ENCODE results near the gene PLEKHA4. TPM values are rescaled to one million over a fixed set of nuclear protein-coding genes. Genes with fewer than 3 reads are reported as not detected.

The PLEKHA4 gene
- total and polyA plus RNA-seq, 9 of the 15 experiments (the other 6 are each of a cell fraction or from before 2014, with no cell fraction given): 0.07 to 30.8 (median 11.4) TPM

GRCh38 chr19:48876043-48876981 lies 7.9 kb upstream of the PLEKHA4 start (continued):
- TF ChIP-seq KDM5B (IDR thresholded peaks at IDR 0.05; ENCODE audit: insufficient replicate concordance, low read depth, low read length): peak; percentile 76
- TF ChIP-seq RCOR1 (IDR thresholded peaks at IDR 0.05; ENCODE audit: borderline replicate concordance in 1 of 2, low read depth in 2 of 2, low read length in 2 of 2): peak in 1 of 2 experiments; percentile 68; a peak in 3 of 4 replicates
- TF ChIP-seq HNRNPLL (IDR thresholded peaks at IDR 0.05; ENCODE audit: low read depth, low read length, poor library complexity, severe bottlenecking): peak; percentile 42
- TF ChIP-seq TAL1 (IDR thresholded peaks at IDR 0.05): peak; percentile 85
- peak; percentile 54 to 61; a peak in 3 of 4 replicates for TF ChIP-seq TBL1XR1 (IDR thresholded peaks at IDR 0.05; ENCODE audit: low read length in 2 of 2)
- TF ChIP-seq BCOR (IDR thresholded peaks at IDR 0.05): peak; percentile 87
- 0 out of 2 replicates have a peak, but pooled peaks have one; percentile 8 for TF ChIP-seq SMARCA5 (IDR thresholded peaks at IDR 0.05)
- peak; percentile 70 for TF ChIP-seq MITF (IDR thresholded peaks at IDR 0.05)
- 0 out of 2 replicates have a peak, but pooled peaks have one; percentile 31 for TF ChIP-seq ZC3H4 (CRISPR knock-in tag; IDR thresholded peaks at IDR 0.05; ENCODE audit: borderline replicate concordance)
- TF ChIP-seq ARID1B (IDR thresholded peaks at IDR 0.05): peak; percentile 92
- TF ChIP-seq FOSL1 (tag; conservative IDR thresholded peaks at IDR 0.05): peak; percentile 98
- TF ChIP-seq NCOR1 (IDR thresholded peaks at IDR 0.05): peak; percentile 91
- TF ChIP-seq FOS (IDR thresholded peaks at IDR 0.05; ENCODE audit: extremely low read depth, insufficient read length): peak; percentile 20
- peak; percentile 77 for TF ChIP-seq SUPT5H (IDR thresholded peaks at IDR 0.05)
- TF ChIP-seq ZFP1 (CRISPR knock-in tag; IDR thresholded peaks at IDR 0.05): peak; percentile 56
- peak; percentile 51 for TF ChIP-seq ZNF583 (CRISPR knock-in tag; IDR thresholded peaks at IDR 0.05)
- 0 out of 2 replicates have a peak, but pooled peaks have one; percentile 11 for TF ChIP-seq TARDBP (IDR thresholded peaks at IDR 0.05)
- TF ChIP-seq FIP1L1 (IDR thresholded peaks at IDR 0.05; ENCODE audit: low read depth, low read length, poor library complexity, severe bottlenecking): peak; percentile 6
- peak; percentile 32 to 80 for TF ChIP-seq AFF1 (IDR thresholded peaks at IDR 0.05; ENCODE audit: low read depth in 1 of 2, partially characterized antibody in 2 of 2)
- peak; percentile 75 for TF ChIP-seq PML (IDR thresholded peaks at IDR 0.05; ENCODE audit: low read length)
- peak; percentile 73 for TF ChIP-seq CREM (IDR thresholded peaks at IDR 0.05; ENCODE audit: low read depth)
- TF ChIP-seq HES1 (IDR thresholded peaks at IDR 0.05; ENCODE audit: low read depth): peak; percentile 78
- peak; percentile 66 for TF ChIP-seq SMAD3 (CRISPR knock-in tag; conservative IDR thresholded peaks at IDR 0.05)
- TF ChIP-seq TAF9B (IDR thresholded peaks at IDR 0.05; ENCODE audit: partially characterized antibody): peak; percentile 96
